Right lobe of liver (tissue), 6 donors: ENCODE results near the gene PPIE. TPM values are rescaled to one million over a fixed set of nuclear protein-coding genes. Genes with fewer than 3 reads are reported as not detected.
"Not testable (repeated sequence)": the region's sequence is repeated elsewhere in the genome, so short reads cannot be mapped to it uniquely, and the experiment has no call there.

Source experiments
- ATAC-seq, 4 donors: fragments of 200-7000 bp; cut with Tn5 transposase; one replicate each; pipeline ENCODE4 v1.9.1; 2020; ENCODE audit warnings: mild to moderate bottlenecking in 4 of 4, moderate library complexity in 4 of 4
- DNase-seq, 3 donors: peaks; one replicate each; pipeline ENCODE4 v3.0.0-alpha.2; 2020
- H3K27ac ChIP-seq, 3 donors: fragments of 200-600 bp; one replicate each; pipeline ENCODE4 v1.8.0; 2022
- H3K27me3 ChIP-seq, 2 donors: fragments of 200-600 bp; one replicate each; pipeline ENCODE4 v1.8.0; 2022
- H3K36me3 ChIP-seq, 4 donors: fragments of 200-600 bp; sonication (generic) in 1 of 4; one replicate each; pipeline versions ENCODE4 v1.5.1 to v1.8.0; 2017 to 2022; ENCODE audit warnings: control low read depth in 1 of 4
- H3K4me1 ChIP-seq, 4 donors: fragments of 200-600 bp; sonication (generic) in 1 of 4; one replicate each; pipeline versions ENCODE4 v1.5.1 to v1.8.0; 2017 to 2022; ENCODE audit warnings: control low read depth in 1 of 4
- H3K4me3 ChIP-seq, 3 donors: fragments of 200-600 bp; one replicate each; pipeline ENCODE4 v1.8.0; 2022
- H3K9me3 ChIP-seq, 4 donors: fragments of 200-600 bp; sonication (generic) in 1 of 4; one replicate each; pipeline versions ENCODE4 v1.5.1 to v1.8.0; 2017 to 2022; ENCODE audit warnings: control low read depth in 1 of 4
- CTCF ChIP-seq, 4 donors: fragments of 200-600 bp in 3 of 4; fragments of 450-650 bp in 1 of 4; IDR thresholded peaks; one replicate each; pipeline versions ENCODE4 v1.5.1 to v1.8.0; 2016 to 2022; ENCODE audit warnings: antibody characterized with exemption in 4 of 4, mild to moderate bottlenecking in 2 of 4
- POLR2A ChIP-seq: fragments of 450-650 bp; IDR thresholded peaks from one replicate; pipeline ENCODE4 v1.6.1; 2017; ENCODE audit warnings: antibody characterized with exemption, mild to moderate bottlenecking
- WGBS: methylation state at CpG from one replicate; pipeline ENCODE4 v1.1.6; 2018; ENCODE audit warnings: low coverage, low lambda C conversion rate; ENCODE audit not compliant: insufficient coverage; ENCODE audit errors: missing lambda C conversion rate; 5-methylcytosine and 5-hydroxymethylcytosine counted together
- intact Hi-C, 2 donors: fragments of 100-400 bp; cut with DNase I; formaldehyde crosslinking; loops; one replicate each; pipeline versions ENCODE4 v1.11.2 to v1.14.1; 2022
- total RNA-seq, 6 experiments: library from RNA; depleted of rRNA in 2 of 6; stranded (reverse); fragments of >200 nt in 2 of 6; fragmentation: NEBNext Ultra II Directional in 3 of 6; extraction: Animal tissue kit (Norgen Biotek cat#: 25700) in 3 of 6; gene quantifications; one replicate each; pipeline versions ENCODE4 v1.1.0 to v1.2.4, GENCODE V29; 2016 to 2023
- donor health status: DM: no; HTN: yes; CAD: no.
- donor health status: DM: no; HTN: no; CAD: no.
- donor health status: DM: no; HTN: no; CAD: no.
- donor health status: DM: no; HTN: yes; CAD: no.
- donor health status: DM: no; HTN: yes; CAD: no.

The PPIE gene
- total RNA-seq, 6 experiments from 2014 or later, result 16.2 to 24.9 (median 20.7) TPM

- intact Hi-C loops, result no loop called here
- no peaks in the 10 kb centered on the region for H3K36me3 ChIP-seq
- H3K4me3 ChIP-seq, result no peak overlapping the region
- H3K9me3 ChIP-seq, result no peaks in the 10 kb centered on the region
- H3K27ac ChIP-seq, result no peak overlapping the region
- WGBS, result no CpG with 5 or more reads among the region's 1 CpG
- ATAC-seq (no peak), DNase-seq (no peak)
- TF ChIP-seq POLR2A (no peak), CTCF (IDR thresholded peaks at IDR 0.05) (no peak)
- H3K4me1 ChIP-seq, result no peaks in the 10 kb centered on the region
- no peaks in the 10 kb centered on the region for H3K27me3 ChIP-seq
Observed at GRCh38 chr1:39795651-39796050, 57.0 kb downstream of the PPIE start.

- H3K4me3 ChIP-seq, result peak overlapping the region in 1 of 3 donors; percentile 9
- H3K36me3 ChIP-seq, H3K9me3 ChIP-seq, H3K27ac ChIP-seq, H3K4me1 ChIP-seq, intact Hi-C loops, H3K27me3 ChIP-seq: not testable (repeated sequence)
- WGBS, result 41% methylated on average over 10 of the region's 26 CpGs
- peak; percentile 76 to 90 (median 86) for ATAC-seq
- DNase-seq, result peak; percentile 69 to 77 (median 70)
Observed at GRCh38 chr1:39798859-39799769, 60.4 kb downstream of the PPIE start.

- intact Hi-C loops, result no loop called here
- no peaks in the 10 kb centered on the region for H3K4me1 ChIP-seq
- no peaks in the 10 kb centered on the region for H3K27me3 ChIP-seq
- no peak overlapping the region for H3K27ac ChIP-seq
- no peak for TF ChIP-seq POLR2A
- peak; percentile 75 to 94 (median 82) for TF ChIP-seq CTCF (IDR thresholded peaks at IDR 0.05)
- H3K36me3 ChIP-seq, result no peaks in the 10 kb centered on the region
- WGBS, result 0% methylated on average over 2 of the region's 8 CpGs
- ATAC-seq (peak; percentile 92 to 97 (median 95)), DNase-seq (peak; percentile 72 to 79 (median 78))
- H3K4me3 ChIP-seq, result no peak overlapping the region
- H3K9me3 ChIP-seq, result no peaks in the 10 kb centered on the region
Observed at GRCh38 chr1:39799770-39800470, 61.2 kb downstream of the PPIE start.

- TF ChIP-seq POLR2A (no peak), CTCF (IDR thresholded peaks at IDR 0.05) (no peak)
- no peak for DNase-seq
- Histone ChIP-seq H3K36me3 (no peaks in the 10 kb centered on the region), H3K9me3 (no peaks in the 10 kb centered on the region), H3K4me1 (no peaks in the 10 kb centered on the region), H3K27ac (no peak overlapping the region), H3K27me3 (no peaks in the 10 kb centered on the region), H3K4me3 (no peak overlapping the region)
- ATAC-seq, result no peak
- whole genome bisulfite sequencing, result 66% methylated on average over 3 of the region's 3 CpGs
- intact Hi-C loops, result no loop called here
Observed at GRCh38 chr1:39800471-39800835, 61.8 kb downstream of the PPIE start.
